H1 (cell line): ENCODE measurements around the gene PLEKHN1. TPM values are rescaled to one million over a fixed set of nuclear protein-coding genes. Genes with fewer than 3 reads are reported as not detected.

Source experiments
- CHD7 ChIP-seq: fragments of 300-600 bp; sonication (generic); IDR thresholded peaks from 2 replicates; pipeline ENCODE4 v1.7.1; 2012; ENCODE audit warnings: low read length, moderate library complexity, mild to moderate bottlenecking, inconsistent platforms; ENCODE audit not compliant: insufficient replicate concordance
- EGR1 ChIP-seq: IDR thresholded peaks from 2 replicates; pipeline ENCODE4 v1.6.1; 2011; ENCODE audit warnings: low read depth, low read length, borderline replicate concordance
- FOSL1 ChIP-seq: IDR thresholded peaks from 2 replicates; pipeline ENCODE4 v1.6.1; 2011; ENCODE audit warnings: mild to moderate bottlenecking, low read depth, low read length, moderate library complexity; ENCODE audit not compliant: insufficient read depth
- GABPA ChIP-seq: IDR thresholded peaks from 2 replicates; pipeline ENCODE4 v1.6.1; 2011; ENCODE audit warnings: mild to moderate bottlenecking, low read length, moderate library complexity, borderline replicate concordance; ENCODE audit not compliant: insufficient read depth
- JUND ChIP-seq: IDR thresholded peaks from 2 replicates; pipeline ENCODE4 v1.6.1; 2011; ENCODE audit warnings: mild to moderate bottlenecking, improper control_type of control experiment, low read length
- NRF1 ChIP-seq: IDR thresholded peaks from 2 replicates; pipeline ENCODE4 v1.6.1; 2011; ENCODE audit warnings: mild to moderate bottlenecking, low read depth, low read length, improper control_type of control experiment
- POLR2A ChIP-seq, 2 experiments: IDR thresholded peaks; 1 replicate in 1 of 2; 2 replicates in 1 of 2; pipeline ENCODE4 v1.6.1; 2011; ENCODE audit warnings: low read depth in 2 of 2, low read length in 2 of 2, mild to moderate bottlenecking in 2 of 2; ENCODE audit errors: control extremely low read depth in 1 of 2
- POU5F1 ChIP-seq: IDR thresholded peaks from 2 replicates; pipeline ENCODE4 v1.6.1; 2011; ENCODE audit warnings: low read depth, mild to moderate bottlenecking, low read length, moderate library complexity
- RBBP5 ChIP-seq: IDR thresholded peaks from 2 replicates; pipeline ENCODE4 v1.7.1; 2012; ENCODE audit warnings: low read depth, mild to moderate bottlenecking, inconsistent platforms, low read length, moderate library complexity, borderline replicate concordance
- SP1 ChIP-seq: IDR thresholded peaks from 2 replicates; pipeline ENCODE4 v1.6.1; 2011; ENCODE audit warnings: low read depth, low read length
- SUZ12 ChIP-seq: fragments of 200-600 bp; sonication (generic); IDR thresholded peaks from 2 replicates; pipeline ENCODE4 v1.6.1; 2012; ENCODE audit warnings: mild to moderate bottlenecking, inconsistent platforms, low read length, moderate library complexity, mixed read lengths
- polyA plus RNA-seq, 7 experiments: library from polyadenylated mRNA; depleted of rRNA in 3 of 7; stranded (reverse) in 5 of 7; unstranded in 2 of 7; fragments of >200 nt in 5 of 7; fragments of 200-250 nt in 2 of 7; gene quantifications; 1 replicate in 5 of 7; 2 replicates in 1 of 7; 4 replicates in 1 of 7; pipeline versions ENCODE4 v1.2.1 to v1.2.3, GENCODE V29; 2011 to 2013; ENCODE audit warnings: missing spikeins in 2 of 7, mixed read lengths in 2 of 7
- total RNA-seq: library from RNA; stranded (reverse); fragmentation: NEBNext Ultra II Directional; extraction: Animal tissue kit (Norgen Biotek cat#: 25700); gene quantifications from 2 replicates; pipeline ENCODE4 v1.2.1, GENCODE V29; 2021

The PLEKHN1 gene
- total and polyA plus RNA-seq, 2 of the 8 experiments (the other 6 are each of a cell fraction or from before 2014, with no cell fraction given), result 0.39 to 1.5 TPM

DNA sequence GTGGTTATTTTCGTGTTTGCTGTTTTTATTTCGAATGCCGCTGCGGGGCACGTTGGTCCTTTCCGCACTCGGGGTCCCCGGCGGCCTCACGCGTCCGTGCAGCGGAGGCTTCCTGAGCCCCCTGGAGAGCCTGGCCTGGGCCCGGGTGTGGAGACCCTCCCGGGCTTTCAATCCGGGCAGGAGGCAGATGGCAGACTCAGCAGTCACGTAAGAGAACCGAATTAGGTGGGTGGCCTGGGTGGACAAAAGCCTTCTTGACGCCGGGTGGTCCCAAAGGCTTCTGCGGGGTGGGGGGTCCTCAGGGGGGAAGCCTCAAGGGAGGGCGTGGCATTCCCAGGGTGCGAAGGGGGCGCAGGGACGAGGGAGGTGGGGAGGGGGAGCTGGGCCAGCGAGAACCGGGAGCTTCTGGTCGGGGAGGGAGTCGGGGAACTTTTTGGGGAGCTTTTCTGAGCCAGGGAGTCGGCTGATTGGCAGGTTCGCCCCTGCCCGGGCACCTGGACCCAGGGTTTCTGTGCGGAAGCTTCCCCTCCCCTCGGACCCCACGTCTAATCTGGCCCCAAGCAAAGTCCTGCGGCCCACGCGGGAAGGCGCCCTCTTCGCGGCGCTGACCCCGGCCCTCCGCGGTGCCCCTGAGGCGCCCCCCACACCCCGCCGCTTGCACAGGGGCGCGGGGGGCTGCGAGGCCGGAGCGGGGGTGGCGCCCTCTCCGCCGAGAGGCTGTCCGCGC lies 34.9 kb downstream of the PLEKHN1 start (continued):
- no peak for TF ChIP-seq CHD7
- no peak for TF ChIP-seq SP1
- TF ChIP-seq POLR2A (IDR thresholded peaks at IDR 0.05; ENCODE audit: control extremely low read depth in 1 of 2, low read depth in 2 of 2, low read length in 2 of 2), result no peak; a peak in 1 of 3 replicates
- TF ChIP-seq GABPA, result no peak
- TF ChIP-seq EGR1, result no peak
- TF ChIP-seq NRF1, result no peak
- no peak for TF ChIP-seq RBBP5
- TF ChIP-seq SUZ12, result no peak; the same call in 1 of the 2 replicates
- TF ChIP-seq FOSL1, result no peak
- TF ChIP-seq POU5F1, result no peak
- no peak for TF ChIP-seq JUND
